Colonic mucosa (tissue), 4 donors: Measurements from ENCODE around the gene PSD4. TPM values are rescaled to one million over a fixed set of nuclear protein-coding genes. Genes with fewer than 3 reads are reported as not detected.

Experiments used
- DNase-seq: peaks from one replicate; pipeline ENCODE4 v3.0.0-alpha.2; 2020
- H3K27ac ChIP-seq: fragments of 200-600 bp; one replicate; pipeline ENCODE4 v1.8.0; 2021
- H3K27me3 ChIP-seq: fragments of 200-600 bp; one replicate; pipeline ENCODE4 v1.8.0; 2021
- H3K36me3 ChIP-seq: fragments of 200-600 bp; one replicate; pipeline ENCODE4 v1.8.0; 2021
- H3K4me1 ChIP-seq: fragments of 200-600 bp; one replicate; pipeline ENCODE4 v1.8.0; 2021; ENCODE audit warnings: mild to moderate bottlenecking
- H3K4me3 ChIP-seq: fragments of 200-600 bp; one replicate; pipeline ENCODE4 v1.8.0; 2021
- H3K9ac ChIP-seq, 2 donors: one replicate each; pipeline ENCODE4 v1.7.0; 2013; ENCODE audit warnings: control low read depth in 2 of 2, low read depth in 2 of 2, low read length in 2 of 2
- H3K9me3 ChIP-seq: fragments of 200-600 bp; one replicate; pipeline ENCODE4 v1.8.0; 2021
- intact Hi-C: fragments of 100-400 bp; cut with DNase I; formaldehyde crosslinking; loops from one replicate; pipeline ENCODE4 v1.14.1; 2022
- total RNA-seq, 2 donors: library from RNA; stranded (reverse); fragmentation: NEBNext Ultra II Directional in 1 of 2; extraction: Animal tissue kit (Norgen Biotek cat#: 25700) in 1 of 2; gene quantifications; one replicate each; pipeline ENCODE4 v1.2.1, GENCODE V29; 2021
- TF ChIP-seq, protein P1 (sequence below): fragments of 200-600 bp; IDR thresholded peaks from one replicate; pipeline ENCODE4 v1.8.0; 2022; ENCODE audit warnings: antibody characterized with exemption, mild to moderate bottlenecking
- donor health status: healthy.
- donor health status: DM: no; HTN: no; CAD: no.
- donor health status: DM: no; HTN: no; CAD: no.

The PSD4 gene
- total RNA-seq, 2 donors from 2014 or later, result 36.5 to 50.6 TPM

DNA sequence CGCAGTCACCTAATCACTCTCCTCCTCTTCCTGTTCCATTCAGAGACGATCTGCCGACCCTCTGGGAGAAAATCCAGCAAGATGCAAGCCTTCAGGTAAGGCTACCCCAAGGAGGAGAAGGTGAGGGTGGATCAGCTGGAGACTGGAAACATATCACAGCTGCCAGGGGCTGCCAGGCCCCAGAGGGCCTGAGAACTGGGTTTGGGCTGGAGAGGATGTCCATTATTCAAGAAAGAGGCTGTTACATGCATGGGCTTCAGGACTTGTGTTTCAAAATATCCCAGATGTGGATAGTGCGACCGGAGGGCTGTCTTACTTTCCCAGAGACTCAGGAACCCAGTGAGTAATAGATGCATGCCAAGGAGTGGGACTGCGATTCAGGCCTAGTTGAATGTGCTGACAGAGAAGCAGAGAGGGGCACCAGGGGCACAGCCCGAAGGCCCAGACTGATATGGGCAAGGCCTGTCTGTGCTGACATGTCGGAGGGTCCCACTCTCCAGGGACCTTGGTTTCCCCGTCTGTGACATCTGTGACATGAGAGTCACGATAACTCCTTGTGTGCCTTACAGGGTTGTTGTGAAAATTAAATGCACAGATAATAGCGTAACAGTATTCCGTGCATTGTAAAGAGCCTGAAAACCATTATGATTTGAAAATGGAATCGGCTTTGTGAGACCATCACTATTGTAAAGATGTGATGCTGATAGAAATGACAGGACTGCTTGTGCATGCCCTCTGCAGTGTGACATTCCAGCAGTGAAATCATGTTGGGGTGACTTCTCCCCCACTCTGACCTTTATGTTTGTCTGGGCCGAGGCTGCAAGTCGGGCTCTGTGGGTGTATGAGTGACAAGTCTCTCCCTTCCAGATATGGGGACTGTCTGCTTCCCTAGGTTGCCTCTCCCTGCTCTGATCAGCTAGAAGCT, 45.9 kb upstream of the PSD4 start:
- no peak overlapping the region for H3K27ac ChIP-seq
- no peak for DNase-seq
- H3K36me3 ChIP-seq, result no peaks in the 10 kb centered on the region
- TF ChIP-seq, protein P1, sequence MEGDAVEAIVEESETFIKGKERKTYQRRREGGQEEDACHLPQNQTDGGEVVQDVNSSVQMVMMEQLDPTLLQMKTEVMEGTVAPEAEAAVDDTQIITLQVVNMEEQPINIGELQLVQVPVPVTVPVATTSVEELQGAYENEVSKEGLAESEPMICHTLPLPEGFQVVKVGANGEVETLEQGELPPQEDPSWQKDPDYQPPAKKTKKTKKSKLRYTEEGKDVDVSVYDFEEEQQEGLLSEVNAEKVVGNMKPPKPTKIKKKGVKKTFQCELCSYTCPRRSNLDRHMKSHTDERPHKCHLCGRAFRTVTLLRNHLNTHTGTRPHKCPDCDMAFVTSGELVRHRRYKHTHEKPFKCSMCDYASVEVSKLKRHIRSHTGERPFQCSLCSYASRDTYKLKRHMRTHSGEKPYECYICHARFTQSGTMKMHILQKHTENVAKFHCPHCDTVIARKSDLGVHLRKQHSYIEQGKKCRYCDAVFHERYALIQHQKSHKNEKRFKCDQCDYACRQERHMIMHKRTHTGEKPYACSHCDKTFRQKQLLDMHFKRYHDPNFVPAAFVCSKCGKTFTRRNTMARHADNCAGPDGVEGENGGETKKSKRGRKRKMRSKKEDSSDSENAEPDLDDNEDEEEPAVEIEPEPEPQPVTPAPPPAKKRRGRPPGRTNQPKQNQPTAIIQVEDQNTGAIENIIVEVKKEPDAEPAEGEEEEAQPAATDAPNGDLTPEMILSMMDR, result no peak
- intact Hi-C loops, result no loop called here
- no peak overlapping the region for H3K9ac ChIP-seq
- H3K9me3 ChIP-seq, result no peaks in the 10 kb centered on the region
- no peaks in the 10 kb centered on the region for H3K4me1 ChIP-seq
- H3K4me3 ChIP-seq, result no peak overlapping the region
- no peaks in the 10 kb centered on the region for H3K27me3 ChIP-seq

- no peak for DNase-seq
- Histone ChIP-seq H3K9me3 (no peaks in the 10 kb centered on the region), H3K36me3 (no peaks in the 10 kb centered on the region), H3K9ac (no peak overlapping the region), H3K27me3 (no peaks in the 10 kb centered on the region), H3K4me1 (no peaks in the 10 kb centered on the region), H3K27ac (no peak overlapping the region), H3K4me3 (no peak overlapping the region)
- TF ChIP-seq, protein P1, result no peak
- intact Hi-C loops, result loop anchor here (10.0 kb wide), 1 partner anchor 45 kb away; no protein-coding TSS in a partner anchor
These were observed 44.2 kb upstream of the PSD4 start for GRCh38 chr2:113129519-113130078.

DNA sequence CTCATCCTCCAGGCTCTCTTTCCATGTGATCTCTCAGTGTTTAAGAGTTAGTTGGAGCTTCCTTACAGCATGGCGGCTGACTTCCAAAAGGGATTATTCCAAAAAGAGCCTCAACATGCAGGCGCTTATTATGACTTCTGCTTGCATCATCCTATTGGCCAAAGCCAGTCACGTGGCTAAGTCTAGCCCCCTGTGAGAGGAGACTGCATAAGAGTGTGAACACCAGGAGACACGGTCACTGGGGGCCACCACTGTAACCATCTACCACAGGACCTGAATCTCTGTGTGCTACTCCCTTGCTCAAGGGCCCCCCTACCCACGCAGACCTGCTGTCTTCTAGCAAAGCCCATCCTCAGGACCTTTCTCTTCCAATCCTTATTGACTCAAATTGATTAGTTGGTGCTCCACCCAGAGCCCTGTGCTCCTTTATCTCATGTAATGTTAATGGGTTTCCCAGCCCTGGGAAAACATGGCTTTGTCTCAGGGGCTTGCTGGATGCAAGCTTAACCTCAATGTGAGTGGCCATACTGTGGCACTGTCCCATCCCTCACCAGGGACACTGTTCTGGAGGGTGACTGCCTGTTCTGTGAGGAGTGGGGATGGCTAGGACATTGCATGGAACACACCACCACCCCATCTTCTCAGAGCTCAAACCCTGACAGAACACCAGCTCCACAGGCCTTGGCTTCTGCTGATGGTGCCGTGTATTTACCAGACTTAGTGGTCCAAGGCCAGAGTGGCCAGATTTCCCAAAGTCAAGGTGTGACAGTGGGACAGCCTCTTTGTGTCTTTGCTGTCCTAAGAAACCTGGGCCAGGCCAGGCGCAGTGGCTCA, 42.2 kb upstream of the PSD4 start:
- H3K27me3 ChIP-seq, result no peaks in the 10 kb centered on the region
- no peak overlapping the region for H3K9ac ChIP-seq
- H3K36me3 ChIP-seq, result no peaks in the 10 kb centered on the region
- no peaks in the 10 kb centered on the region for H3K4me1 ChIP-seq
- DNase-seq, result no peak
- H3K9me3 ChIP-seq, result no peaks in the 10 kb centered on the region
- intact Hi-C loops, result loop anchor here (10.0 kb wide), 1 partner anchor 47 kb away; no protein-coding TSS in a partner anchor
- no peak overlapping the region for H3K4me3 ChIP-seq
- no peak overlapping the region for H3K27ac ChIP-seq
- TF ChIP-seq, protein P1, result no peak

DNA sequence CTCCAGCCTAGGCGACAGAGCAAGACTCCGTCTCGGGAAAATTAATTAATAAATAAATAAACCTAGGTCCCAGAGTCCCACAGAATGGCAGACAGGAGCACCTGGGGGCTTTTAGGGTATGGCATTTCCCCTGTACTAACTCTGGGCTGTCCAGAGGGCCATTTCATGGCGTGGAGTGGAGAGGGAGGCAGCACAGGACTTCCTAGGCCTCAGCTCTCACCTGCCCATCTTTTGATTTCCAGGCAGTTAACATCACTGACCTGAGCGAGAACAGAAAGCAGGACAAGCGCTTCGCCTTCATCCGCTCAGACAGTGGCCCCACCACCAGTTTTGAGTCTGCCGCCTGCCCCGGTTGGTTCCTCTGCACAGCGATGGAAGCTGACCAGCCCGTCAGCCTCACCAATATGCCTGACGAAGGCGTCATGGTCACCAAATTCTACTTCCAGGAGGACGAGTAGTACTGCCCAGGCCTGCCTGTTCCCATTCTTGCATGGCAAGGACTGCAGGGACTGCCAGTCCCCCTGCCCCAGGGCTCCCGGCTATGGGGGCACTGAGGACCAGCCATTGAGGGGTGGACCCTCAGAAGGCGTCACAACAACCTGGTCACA, 41.3 kb upstream of the PSD4 start:
- Histone ChIP-seq H3K9me3 (no peaks in the 10 kb centered on the region), H3K4me3 (no peak overlapping the region), H3K27ac (no peak overlapping the region), H3K4me1 (no peaks in the 10 kb centered on the region), H3K27me3 (no peaks in the 10 kb centered on the region), H3K9ac (no peak overlapping the region), H3K36me3 (no peaks in the 10 kb centered on the region)
- TF ChIP-seq, protein P1, result no peak
- intact Hi-C loops, result loop anchor here (10.0 kb wide), 1 partner anchor 48 kb away; no protein-coding TSS in a partner anchor
- no peak for DNase-seq
